Measurements from ENCODE around the gene LDLRAD2.
A peak's percentile ranks its signal among the peaks of the same experiment; 100 is the strongest.
"Not testable (repeated sequence)": the region's sequence is repeated elsewhere in the genome, so short reads cannot be mapped to it uniquely, and the experiment has no call there.

The LDLRAD2 gene, protein sequence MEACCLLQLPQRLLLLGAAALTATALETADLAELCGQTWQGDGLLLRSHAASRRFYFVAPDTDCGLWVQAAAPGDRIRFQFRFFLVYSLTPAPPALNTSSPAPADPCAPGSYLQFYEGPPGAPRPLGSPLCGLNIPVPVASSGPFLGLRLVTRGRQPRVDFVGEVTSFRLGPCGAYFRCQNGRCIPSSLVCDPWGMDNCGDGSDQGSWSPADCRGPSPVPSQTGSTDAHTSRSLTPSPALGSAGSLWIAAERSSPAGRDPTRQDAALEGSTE

DNA sequence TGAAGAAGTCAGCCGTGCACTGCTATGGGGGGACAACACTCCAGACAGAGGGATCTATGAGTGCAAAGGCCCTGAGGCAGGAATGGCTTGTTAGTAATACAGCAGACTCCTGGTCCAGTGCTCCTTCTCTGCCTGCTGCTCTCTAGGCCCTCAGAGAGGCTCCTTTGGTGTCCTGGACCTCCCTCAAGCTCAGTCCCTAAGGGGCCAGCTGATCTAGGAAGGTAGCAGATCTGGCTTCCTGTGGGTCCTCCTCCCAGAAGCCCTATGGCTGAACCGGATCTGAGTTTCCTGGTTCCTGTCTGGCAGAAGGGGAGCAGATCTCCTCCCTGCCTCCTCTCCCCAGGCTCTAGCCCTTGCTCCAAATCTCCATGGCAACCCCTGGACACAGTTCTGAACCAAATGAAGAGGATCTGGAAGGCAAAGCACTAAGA is at the start of gene LDLRAD2:
TSS of gene LDLRAD2 (plus strand) at position 391 of the 431 bp plus-strand sequence. CDS start 187 bp downstream, outside the sequence.
- DNase-seq (ENCODE audit: low spot score) = no peak

DNA sequence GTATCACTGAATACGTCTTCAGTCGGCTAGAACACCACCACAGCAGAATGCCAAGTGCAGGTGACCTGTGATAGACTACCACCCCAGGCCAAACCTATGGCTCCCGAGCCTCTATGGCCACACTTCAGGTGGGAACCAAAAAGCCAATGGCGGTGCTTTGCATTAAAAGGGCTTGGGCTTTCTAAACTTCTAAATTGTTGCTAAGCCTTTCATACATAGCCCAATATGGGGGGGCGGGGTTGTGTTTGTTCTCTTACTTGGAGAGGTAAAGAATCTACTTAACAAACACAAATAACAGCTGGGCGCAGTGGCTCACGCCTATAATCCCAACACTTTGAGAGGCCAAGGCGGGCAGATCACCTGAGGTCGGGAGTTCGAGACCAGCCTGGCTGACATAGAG is 48.8 kb upstream of the LDLRAD2 start:
- no peak for DNase-seq (ENCODE audit: low spot score)

DNA sequence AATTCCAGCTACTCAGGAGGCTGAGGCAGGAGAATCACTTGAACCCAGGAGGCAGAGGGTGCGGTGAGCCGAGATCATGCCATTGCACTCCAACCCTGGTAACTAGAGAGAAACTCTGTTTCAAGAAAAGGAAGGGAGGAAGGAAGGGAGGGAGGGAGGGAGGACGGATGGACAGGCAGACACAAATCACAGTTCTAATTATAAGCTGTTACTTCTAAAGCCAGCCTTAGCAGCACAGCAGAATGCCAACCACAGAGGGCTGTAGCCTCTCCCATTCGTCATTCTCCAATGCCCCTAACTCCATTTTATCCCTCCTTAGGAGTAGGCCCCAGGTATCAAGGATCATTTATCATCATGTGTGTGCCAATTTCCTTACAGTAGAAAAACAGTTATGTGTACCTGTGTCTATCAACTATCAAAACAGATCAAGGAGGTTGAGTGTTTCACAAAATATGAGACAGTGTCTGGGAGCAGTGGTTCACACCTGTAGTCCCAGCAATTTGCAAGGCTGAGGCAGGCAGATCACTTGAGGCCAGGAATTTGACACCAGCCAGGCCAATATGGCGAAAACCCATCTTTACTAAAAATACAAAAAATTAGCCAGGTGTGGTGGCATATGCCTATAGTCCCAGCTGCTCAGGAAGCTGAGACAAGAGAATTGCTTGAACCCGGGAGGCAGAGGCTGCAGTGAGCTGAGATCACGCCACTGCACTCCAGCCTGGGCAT is 48.2 kb upstream of the LDLRAD2 start:
- DNase-seq (ENCODE audit: low spot score) = no peak

DNA sequence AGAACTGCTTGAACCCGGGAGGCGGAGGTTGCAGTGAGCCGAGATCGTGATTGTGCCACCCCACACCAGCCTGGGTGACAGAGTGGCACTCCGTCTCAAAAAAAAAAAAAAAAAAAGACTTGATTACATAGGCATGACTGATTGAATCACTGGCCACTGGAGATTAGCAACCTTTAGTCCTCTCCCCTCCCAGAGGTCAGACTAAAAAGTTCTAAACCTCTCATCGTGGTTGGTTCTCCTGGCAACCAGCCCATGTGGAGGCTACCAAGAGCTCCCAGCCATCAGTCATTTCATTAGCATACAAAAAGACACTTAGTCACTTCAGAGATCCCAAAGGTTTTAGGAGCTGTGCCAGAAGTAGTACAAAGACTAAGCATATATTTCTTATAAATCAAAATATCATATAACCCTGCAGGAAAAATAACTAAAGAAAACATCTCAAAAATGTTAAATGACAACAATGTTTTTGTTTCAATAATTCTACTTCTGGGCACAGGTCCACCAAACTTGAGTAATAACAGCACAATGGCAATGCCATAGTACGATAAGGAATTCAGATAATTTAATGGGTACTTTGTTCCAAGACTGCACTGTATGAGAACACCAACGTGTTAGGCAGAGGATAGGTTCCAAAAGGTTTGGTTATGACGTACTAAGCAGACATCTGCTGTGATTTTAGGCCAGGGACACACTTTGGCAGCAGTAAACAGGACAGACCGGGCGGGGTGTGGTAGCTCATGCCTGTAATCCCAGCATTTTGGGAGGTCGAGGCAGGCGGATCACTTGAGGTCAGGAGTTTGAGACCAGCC is 47.2 kb upstream of the LDLRAD2 start:
- peak; percentile 44 for DNase-seq (ENCODE audit: low spot score)

DNA sequence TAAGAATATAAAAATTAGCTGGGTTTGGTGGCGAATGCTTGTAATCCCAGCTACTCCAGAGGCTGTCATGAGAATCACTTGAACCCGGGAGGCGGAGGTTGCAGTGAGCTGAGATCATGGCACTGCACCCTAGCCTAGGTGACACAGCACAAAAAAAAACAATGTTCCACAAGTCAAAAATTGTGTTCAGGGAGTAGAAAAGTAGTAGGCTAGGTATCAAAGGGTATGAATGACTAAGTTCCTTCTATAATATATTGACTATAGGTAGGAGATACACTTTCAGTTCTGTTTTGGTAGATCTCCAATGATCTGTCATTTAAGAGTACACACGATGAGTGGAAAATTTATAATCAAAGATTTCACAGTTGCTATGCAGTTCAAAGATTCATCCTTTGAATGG is 45.9 kb upstream of the LDLRAD2 start:
- DNase-seq (ENCODE audit: low spot score) = no peak

DNA sequence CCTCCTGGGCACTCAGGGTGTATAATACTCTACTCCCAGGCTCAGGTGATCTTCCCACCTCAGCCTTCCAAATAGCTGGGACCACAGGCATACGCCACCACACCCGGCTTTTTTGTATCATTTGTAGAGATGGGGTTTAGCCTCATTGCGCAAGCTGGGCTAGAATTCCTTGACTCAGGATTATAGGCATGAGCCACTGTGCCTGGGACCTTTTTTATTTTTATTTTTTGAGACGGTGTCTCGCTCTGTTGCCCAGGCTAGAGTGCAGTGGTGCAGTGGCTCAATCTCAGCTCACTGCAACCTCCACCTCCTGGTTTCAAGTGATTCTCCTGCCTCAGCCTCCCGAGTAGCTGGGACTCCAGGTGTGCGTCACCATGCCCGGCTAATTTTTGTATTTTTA is 45.0 kb upstream of the LDLRAD2 start:
- not testable (repeated sequence) for DNase-seq (ENCODE audit: low spot score)

DNA sequence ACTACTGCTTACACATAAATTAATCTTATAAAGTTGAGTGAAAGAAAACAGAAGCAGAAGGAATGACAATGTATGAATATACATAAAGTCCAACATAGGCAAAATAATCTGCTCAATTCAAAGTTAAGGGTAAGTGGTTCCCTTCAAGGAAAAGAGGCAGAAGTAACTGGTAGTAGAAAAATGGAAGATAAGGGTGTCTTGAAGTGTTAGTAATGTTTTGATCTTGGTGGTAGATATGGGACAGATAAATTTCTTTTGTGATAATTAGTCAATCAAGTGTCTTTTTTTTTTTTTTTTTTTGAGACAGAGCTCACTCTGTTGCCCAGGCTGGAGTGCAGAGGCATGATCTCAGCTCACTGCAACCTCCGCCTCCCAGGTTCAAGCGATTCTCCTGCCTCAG is 41.9 kb upstream of the LDLRAD2 start:
- DNase-seq (ENCODE audit: low spot score) = no peak

DNA sequence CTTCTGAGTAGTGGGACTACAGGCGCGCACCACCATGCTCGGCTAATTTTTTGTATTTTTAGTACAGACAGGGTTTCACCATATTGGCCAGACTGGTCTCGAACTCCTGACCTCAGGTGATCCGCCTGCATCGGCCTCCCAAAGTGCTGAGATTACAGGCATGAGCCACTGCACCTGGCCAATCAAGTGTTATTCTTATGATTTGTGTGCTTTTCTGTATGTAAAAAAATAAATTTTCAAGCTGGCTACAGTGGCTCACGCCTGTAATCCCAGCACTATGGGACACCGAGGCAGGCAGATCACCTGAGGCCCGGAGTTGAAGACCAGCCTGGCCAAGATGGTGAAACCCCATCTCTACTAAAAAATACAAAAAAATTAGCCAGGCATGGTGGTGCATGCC is 41.5 kb upstream of the LDLRAD2 start:
- DNase-seq (ENCODE audit: low spot score) = not testable (repeated sequence)

DNA sequence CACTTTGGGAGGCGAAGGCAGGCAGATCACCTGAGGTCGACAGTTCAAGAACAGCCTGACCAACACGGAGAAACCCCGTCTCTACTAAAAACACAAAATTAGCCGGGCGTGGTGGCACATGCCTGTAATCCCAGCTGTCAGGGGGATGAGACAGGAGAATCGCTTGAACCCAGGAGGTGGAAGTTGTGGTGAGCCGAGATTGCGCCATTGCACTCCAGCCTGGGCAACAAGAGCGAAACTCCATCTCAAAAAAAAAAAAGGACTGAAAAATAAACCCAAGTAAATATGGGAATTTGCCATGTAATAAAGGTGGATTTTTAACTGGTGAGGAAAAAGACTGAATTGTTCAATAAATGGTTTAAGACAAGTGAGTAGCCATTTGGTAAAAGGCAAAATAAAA is 40.4 kb upstream of the LDLRAD2 start:
- DNase-seq (ENCODE audit: low spot score) = not testable (repeated sequence)

DNA sequence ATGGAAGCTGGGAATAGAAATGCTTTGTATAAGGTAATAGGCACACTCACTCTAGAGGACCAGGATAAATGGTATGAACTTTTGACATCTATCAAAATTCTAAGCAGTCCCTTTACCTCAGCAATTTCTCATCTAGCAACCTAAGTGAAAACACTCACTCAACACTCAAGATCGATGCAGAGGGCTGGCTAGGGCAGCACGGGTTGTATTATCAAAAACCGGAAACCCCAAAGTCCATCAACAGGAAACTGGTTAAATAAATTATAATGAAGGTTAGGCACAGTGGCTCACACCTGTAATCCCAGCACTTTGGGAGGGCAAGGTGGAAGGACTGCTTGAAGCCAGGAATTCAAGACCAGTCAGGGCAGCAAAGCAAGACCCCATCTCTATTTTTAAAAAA is 38.5 kb upstream of the LDLRAD2 start:
- no peak for DNase-seq (ENCODE audit: low spot score)

DNA sequence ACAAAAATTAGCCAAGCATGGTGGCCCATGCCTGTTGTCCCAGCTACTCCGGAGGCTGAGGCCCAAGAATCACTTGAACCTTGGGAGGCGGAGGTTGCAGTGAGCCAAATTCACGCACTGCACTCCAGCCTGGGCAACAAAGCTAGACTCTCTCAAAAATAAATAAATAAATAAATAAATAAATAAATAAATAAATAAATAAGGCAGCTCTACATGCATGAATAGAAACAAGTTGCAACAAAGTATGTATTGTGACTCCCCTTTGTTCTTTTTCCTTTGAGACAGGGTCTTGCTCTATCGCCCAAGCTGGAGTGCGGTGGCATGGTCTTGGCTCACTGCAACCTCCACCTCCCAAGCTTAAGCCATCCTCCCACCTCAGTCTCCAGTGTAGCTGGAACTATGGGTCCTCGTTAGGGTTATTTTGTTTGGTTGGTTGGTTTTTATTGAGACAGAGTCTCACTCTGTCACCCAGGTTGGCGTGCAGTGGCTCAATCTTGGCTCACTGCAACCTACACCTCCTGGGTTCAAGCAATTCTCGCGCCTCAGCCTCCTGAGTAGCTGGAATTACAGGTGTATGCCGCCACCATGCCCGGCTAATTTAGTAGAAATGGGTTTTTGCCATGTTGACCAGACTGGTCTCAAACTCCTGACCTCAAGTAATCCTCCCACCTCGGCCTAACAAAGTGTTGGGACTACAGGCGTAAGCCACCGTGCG is 37.1 kb upstream of the LDLRAD2 start:
- DNase-seq (ENCODE audit: low spot score) = no peak

DNA sequence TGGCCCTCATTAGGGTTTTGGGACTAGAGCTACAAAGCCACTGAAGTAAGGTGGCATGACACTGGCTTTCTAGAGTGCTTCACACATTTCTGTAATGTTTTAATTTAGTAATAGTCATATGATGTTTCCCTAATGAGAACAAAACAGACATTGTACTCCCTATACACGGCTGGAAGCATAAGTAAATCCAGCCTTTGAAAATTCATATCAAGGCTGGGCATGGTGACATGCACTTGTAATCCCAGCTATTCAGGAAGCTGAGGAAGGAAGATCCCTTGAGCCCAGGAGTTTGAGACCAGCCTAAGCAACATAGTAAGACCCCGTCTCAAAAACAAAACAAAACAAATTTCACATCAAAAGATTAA is 36.5 kb upstream of the LDLRAD2 start:
- no peak for DNase-seq (ENCODE audit: low spot score)

DNA sequence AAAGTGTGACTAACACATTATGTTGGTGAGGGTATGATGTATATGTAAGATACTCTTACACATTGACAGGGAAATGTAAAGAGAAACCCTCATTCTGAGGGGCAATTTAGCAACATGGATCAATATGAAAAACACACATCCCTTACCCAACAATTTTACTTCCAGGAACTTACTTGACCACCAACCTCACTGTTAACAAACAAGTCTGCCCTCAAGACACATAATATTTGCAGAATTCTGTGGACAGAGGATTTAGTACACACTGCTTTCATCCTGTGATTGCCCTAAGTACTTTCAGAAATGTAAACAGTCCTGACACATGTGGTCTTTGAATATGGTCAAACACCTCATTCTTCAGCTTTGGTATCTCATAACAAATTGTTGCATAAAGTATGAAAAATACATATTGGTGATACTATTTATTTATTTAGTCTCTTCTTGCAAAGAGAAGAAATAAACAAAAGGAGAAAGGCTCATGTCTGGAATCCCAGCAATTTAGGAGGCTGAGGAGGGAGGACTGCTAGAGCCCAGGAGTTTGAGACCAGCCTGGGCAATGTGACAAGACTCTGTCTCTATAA is 36.0 kb upstream of the LDLRAD2 start:
- DNase-seq (ENCODE audit: low spot score) = no peak

DNA sequence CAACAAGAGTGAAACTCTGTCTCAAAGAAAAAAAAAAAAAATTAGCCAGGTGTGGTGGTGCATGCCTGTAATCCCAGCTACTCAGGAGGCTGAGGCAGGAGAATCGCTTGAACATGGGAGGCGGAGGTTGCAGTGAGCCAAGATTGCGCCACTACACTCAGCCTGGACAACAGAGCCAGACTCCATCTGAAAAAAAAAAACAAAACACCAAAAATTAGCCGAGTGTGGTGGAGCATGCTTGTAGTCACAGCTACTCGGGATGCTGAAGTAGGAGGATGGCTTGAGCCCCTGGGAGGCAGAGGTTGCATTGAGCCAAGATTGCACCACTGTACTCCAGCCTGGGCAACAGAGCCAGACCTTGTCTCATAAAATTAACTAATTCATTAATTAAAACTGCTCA is 35.1 kb upstream of the LDLRAD2 start:
- DNase-seq (ENCODE audit: low spot score) = not testable (repeated sequence)

DNA sequence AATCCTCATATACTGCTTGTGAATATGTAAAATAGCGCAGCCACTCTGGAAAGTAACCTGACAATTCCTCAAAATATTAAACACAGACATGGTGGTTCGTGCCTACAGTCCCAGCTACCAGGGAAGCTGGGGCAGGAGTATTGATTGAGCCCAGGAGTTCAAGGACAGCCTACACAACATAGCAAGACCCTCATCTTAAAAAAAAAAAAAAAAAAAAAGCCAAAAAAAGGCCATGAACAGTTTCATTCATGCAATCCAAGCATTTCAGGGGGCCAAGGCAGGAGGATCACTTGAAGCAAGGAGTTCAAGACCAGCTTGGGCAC is 33.7 kb upstream of the LDLRAD2 start:
- DNase-seq (ENCODE audit: low spot score) = no peak

DNA sequence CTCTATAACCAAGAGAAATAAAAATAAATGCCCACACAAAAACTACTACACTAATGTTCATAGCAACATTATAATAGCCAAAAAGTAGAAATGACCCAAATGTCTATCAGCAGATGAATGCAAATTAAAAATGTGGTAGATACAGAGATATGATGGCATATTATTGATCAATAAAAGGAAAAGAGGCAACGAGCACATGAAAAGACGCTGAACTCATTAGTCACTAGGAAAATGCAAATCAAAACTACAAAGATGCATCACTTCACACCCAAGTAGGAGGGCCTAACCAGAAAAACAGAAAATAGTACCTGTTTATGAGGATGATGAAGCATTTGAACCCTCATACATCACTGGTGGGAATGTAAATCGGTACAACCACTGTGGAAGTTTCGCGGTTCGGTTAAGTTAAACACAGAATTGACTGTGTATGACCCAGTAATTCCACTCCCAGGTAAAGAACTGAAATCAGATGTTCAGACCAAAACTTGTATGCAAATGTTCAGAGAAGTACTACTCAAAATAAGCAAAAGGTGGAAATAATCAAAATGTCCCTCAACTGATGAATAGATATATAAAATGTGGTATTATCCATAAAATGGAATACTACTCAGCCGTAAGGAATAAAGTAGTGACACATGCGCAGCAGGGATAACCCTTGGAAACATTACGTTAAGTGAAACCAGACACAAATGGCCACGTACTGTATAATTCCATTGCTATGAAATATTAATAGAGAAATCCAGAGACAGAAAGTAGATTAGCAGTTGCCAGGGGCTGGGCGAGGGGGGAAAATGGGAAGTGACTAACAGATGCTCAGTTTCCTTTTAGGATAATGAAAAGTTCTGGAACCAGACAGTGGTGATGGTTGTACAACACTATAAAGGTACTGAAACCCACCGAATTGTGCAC is 32.2 kb upstream of the LDLRAD2 start:
- DNase-seq (ENCODE audit: low spot score) = no peak

DNA sequence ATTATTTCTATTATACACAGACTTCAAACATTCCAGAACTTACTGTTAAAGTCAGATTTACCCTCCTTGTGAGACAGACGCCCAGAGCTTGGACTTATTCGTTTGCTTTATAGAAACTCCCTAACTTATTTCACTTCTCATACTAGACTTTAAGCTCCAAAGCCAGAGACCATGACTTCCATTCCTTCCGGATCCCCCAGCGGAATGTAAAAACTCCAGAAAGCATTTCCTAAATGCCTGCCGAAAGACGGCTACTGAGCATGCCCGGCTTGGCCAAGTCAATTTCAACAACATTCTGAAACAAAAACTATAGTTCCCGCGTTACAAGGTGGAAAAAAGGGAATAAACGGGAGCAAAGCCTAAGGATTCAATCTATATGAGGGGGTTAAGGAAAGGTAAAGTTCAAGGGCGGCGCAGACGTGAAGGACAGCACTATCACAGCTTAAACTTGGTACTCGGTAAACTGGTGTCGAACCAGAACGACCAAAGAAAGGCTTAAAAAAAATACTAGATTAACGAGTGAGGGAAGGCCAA is 30.2 kb upstream of the LDLRAD2 start:
- no peak for DNase-seq (ENCODE audit: low spot score)

DNA sequence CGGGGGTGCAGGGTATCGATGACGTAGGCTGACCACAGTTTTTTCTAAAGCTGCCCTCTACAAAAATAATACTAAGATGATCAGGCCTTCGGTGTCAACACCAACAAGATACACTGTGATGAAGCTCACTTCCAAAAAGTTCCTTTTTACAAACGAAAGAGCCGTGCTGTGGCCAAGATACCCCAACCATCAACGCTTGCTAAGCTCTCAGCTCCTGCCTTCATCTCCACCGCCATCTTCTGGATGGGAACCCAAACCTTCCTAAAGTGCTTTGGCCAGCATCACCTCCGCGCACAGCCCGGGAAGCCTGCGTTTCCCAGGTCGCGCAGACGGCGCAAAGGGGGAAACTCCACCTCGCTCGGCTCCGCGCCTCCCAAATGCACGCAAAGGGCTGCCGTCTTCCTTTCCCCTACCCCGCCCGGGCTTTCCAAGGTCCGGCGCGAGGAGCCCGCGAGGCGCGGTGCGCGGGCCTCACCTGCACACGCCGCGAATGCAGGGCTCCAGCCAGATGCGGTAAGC is 29.7 kb upstream of the LDLRAD2 start:
- DNase-seq (ENCODE audit: low spot score) = peak; percentile 61

DNA sequence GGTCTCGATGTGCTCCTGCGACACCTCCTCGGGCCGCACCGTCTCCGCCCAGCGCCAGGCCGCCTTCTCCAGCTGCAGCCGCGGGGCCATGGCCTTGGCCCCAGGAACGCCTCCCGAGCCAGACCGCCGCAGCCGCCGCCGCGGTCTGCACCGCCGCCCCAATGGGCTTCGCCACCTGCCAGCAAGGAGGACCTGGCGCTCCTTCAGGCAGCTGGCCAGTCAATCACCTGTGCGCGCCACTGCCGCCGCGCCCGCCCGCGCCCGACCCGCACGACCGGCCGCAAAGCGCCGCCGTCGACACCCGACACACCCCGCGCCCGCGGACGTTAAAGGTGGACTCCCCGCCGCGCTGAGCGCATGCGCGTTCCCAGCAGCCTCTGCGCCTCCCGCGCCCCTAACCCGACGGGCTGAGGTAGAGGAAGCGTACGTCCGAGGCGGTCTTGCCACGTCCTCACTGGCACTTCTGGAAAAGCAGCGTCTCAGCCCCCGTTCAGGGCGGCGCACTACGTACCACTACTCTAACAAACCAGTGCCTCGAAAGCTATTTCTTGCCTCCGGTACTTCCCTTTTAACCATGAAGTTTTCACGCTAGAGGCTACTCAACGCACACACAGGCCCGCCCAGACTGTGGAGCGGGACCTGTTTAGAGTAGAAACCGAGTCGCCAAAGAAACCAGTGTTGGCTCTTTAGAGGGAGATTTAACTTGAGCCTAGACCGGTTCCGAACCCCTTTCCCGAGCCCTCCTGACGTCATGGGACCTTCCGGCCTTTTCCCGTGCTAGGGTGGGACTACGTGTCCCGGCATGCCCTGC is 29.0 kb upstream of the LDLRAD2 start, which contains the start of gene USP48:
TSS of gene USP48 (minus strand) at position 282 of the 811 bp plus-strand sequence. CDS start at position 90, 192 bp downstream.
- DNase-seq (ENCODE audit: low spot score) = peak; percentile 96

Measured in hematopoietic multipotent progenitor cell treated with erythropoietin and hydrocortisone succinate and interleukin-3 and kit ligand, for 15 days (in vitro differentiated cells).